CD4-positive, alpha-beta T cell treated with Interleukin-15 for 1 hour (primary cell): ENCODE measurements around the gene BANK1.

Experiments used
- DNase-seq: peaks from one replicate; pipeline ENCODE4 v3.0.0-alpha.2; 2020

Gene BANK1, protein sequence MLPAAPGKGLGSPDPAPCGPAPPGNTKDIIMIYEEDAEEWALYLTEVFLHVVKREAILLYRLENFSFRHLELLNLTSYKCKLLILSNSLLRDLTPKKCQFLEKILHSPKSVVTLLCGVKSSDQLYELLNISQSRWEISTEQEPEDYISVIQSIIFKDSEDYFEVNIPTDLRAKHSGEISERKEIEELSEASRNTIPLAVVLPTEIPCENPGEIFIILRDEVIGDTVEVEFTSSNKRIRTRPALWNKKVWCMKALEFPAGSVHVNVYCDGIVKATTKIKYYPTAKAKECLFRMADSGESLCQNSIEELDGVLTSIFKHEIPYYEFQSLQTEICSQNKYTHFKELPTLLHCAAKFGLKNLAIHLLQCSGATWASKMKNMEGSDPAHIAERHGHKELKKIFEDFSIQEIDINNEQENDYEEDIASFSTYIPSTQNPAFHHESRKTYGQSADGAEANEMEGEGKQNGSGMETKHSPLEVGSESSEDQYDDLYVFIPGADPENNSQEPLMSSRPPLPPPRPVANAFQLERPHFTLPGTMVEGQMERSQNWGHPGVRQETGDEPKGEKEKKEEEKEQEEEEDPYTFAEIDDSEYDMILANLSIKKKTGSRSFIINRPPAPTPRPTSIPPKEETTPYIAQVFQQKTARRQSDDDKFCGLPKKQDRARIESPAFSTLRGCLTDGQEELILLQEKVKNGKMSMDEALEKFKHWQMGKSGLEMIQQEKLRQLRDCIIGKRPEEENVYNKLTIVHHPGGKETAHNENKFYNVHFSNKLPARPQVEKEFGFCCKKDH

DNA sequence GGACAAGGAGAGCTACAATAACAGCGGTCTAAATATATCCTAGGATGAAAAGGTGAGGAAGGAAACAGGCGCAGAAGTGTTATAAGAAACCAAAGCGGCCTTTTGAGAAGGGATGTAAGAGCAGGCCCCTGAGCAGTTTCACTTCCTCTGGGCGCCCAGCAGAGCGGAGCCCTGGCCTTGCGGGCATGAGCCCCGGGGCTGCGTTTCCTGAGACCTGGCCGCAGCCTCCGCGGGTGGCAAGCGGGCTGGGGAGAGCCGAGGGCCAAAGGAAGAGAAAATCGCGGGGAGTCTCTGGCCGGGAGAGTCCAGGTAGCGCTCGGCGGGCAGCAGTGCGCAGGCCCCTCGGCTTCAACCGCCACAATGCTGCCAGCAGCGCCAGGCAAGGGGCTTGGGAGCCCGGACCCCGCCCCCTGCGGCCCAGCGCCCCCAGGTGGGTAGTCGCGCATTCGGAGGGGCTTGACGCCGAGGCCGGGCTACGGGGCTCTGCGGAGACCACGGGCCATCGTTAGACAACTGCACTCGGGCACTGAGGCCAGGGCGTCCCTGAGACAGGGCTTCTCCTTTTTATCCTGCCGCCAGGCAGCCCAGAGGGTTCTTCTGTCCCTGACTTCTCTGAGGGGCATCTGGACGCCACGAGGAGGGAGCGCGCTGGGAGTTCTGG lies at the start of gene BANK1:
Gene BANK1, plus strand, starts transcription at position 210 of the 661 bp plus-strand sequence. Its CDS starts 151 bp downstream, at position 361.
- DNase-seq, result peak; percentile 82

DNA sequence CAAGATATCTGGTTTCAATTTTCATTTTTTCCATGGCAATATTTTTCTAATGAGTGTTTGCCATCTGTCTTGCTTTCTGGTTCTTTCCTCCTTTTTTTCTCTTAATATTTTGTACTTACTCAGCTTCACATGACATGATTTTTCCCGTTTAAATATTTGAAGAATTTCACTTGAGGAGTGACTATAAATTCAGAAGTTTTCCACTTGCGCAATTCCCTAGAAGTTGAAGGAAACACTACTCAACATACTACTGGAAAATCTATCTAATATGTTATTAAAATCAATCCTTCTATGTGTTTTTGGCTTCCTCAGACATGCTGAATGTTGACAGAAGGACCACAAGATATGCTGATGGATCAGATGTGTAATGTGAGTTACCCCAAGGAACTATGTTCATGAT lies 36.8 kb upstream of the BANK1 start:
- DNase-seq, result no peak

DNA sequence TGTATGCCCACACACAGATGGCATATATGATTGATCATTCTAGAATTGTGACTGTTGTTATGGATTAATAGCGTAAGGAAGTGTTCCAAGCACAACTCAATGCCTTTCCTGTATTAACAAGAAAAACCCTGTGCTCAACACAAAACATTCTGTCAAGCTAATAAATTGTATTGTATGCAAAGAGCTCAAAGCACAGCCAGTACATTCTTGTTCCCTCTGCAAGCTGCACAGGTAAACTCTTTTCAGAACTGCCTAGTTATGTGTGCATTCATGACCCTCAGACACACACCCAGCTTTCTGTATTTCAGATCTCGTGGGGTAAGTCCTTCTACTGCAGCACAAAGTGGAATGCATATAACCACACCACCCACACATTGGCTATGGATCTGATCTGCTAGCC lies 34.3 kb upstream of the BANK1 start:
- DNase-seq, result no peak

DNA sequence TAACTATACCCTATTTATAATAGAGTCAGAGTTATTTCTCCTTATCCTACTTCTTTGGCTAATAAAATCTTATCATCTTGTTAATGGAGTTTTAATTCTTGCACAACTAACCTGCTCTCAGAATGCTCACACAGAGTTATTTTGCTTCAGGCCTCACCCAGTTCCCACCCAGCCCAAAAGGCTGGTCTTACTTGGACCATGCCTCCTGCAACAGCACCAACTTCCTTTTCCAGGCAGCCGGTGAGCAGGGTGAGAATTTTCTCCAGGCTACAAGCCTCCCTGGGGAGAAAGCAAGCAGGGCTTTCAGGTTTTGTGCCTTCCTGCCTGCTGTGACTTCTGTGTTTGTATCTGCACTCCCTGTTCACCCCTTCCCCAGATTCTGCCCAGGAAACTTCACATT lies 29.1 kb upstream of the BANK1 start:
- DNase-seq, result no peak

DNA sequence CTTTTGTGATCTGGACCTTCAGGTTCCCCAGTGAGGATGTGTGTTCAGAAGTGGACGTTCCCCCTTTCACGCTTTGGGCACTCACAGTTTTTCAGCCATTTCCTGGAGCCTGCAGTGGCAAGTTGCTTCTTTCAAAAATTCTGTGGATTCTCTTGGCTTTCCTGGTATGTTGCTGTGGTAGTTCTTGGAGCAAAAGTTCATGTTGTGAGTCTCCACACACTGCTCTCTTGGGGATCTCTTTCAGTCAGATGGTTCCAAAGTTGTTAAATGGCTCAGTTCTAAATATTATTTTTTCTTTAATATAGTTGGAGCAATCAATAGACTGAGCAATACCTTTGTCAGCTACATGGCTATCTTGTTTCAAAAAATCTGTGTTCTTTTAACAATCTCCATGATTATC lies 28.5 kb upstream of the BANK1 start:
- DNase-seq, result no peak

DNA sequence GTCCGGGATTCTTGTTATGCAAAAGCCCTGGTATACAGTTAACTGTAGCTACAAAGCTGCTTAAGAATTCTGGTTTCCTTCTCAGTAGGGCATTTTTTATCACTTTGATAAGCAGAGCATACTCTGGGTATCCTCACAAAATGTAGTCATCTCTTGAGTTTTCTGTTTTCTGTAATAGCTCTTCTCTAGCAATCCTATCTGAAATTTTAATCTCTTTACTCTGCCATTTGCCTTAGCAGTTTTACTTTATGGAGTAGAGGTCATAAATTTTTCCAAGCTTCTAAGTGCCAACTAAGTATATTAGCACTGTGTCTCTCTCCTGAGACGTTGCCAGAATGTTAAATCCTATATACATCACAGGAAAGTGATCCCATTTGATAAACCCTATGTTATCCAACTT lies 28.0 kb upstream of the BANK1 start:
- no peak for DNase-seq

DNA sequence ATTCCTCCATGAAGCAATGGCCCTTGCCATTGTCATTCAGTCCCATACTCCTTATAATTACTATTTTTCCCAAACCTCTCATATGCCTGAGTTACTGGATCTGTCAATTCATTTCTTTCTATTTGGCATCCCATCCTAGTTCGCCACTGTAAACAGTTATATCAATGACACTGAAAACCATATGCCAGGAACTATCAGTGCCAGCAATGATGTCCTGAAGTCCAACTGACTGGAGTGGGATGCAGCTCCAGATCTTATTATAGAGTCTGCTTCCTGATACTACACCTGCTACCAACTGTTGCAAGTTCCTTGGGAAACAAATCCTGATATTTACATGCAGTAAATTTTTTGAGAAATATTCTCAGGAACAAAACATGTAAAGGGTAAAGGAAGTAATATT lies 27.0 kb upstream of the BANK1 start:
- DNase-seq, result no peak

DNA sequence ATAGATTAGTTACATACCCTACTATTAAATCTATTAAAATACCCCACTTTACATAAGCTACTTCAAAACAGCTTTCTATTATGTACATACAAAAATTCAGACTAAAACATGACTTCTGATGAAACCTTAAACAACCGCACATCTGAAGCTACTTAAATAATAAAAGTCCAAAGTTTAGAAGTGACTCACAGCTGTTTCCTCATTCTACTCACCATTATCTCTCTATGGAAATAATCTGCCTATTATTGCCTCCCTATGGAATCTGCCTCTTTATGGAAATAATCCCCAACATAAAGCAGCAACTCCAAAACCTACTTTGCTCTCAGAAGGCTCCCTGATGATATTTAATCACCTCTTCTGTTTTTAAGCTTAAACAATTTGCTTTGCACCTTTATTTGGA lies 15.7 kb upstream of the BANK1 start:
- no peak for DNase-seq

DNA sequence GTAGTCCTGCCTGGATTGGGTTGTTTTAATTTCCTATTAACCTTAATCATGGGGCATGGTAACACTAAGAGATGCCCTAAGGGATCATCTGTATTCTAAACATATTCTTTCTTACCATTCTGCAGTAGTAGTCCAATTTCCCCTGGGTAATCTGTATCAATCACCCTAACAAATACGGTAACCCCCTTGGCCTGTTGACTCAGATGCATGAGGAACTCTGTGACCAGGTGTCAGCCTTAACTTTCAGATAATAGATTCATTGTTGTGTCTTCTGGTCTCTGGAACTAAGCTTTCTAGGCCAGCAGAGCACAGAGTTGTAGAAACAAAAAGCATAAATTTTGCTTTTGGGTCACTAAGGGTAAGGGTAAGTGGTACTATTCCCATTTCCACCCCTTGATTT lies 13.1 kb upstream of the BANK1 start:
- no peak for DNase-seq

DNA sequence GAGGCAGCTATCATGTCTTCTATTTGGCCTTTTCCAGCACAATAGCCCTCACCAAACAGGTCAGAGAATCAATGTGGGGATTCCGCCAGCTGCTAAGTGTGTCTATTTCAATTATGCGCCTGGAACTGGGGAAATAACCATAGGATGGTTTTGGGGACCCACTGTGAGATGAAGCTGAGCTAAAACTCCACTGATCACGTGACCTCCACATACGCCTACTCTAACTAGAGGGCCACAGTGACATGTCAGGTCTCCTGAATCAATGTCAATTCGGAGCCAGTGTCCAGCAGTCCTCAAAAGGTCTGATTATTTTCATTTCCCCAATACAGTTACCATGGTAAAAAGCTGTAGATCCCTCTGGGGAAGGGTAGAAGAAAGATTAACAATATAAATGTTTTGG lies 10.2 kb upstream of the BANK1 start:
- DNase-seq, result no peak

DNA sequence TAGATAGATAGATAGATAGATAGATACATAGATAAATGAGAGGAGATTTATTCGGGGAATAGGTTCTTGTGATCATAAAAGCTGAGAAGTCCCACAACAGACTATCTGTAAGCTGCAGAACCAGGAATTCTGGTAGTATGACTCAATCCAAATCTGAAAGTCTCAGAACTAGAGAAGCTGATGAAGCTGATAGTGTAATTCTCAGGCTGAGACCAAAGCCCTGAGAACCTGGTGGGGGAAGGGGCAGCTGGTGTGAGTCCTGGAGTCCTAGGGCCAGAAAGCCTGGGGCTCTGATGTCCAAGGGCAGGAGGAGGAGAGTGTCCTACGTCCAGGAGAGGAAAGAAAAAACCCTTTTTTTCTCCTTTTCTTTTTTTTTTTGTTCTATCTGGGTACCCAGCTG lies 8.0 kb upstream of the BANK1 start:
- DNase-seq, result no peak

DNA sequence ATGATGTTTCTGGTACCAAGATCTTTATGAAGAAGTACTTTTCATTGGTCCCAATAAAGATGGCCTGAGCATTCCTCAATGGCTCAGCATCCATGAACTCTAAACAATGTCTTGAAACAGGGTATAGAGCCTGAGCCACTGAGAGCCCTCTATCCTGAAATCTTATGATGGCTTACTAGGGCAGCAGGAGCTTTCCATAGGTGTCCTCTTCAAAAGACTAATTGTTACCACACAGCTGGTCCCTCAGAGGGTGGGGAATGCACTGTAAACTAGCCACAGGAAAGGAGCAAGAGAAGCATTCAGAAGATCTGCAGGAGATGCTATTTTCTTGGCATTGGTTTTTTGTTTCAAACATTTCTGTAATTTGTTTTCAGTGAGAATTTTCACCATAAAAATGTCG lies 5.6 kb upstream of the BANK1 start:
- no peak for DNase-seq

DNA sequence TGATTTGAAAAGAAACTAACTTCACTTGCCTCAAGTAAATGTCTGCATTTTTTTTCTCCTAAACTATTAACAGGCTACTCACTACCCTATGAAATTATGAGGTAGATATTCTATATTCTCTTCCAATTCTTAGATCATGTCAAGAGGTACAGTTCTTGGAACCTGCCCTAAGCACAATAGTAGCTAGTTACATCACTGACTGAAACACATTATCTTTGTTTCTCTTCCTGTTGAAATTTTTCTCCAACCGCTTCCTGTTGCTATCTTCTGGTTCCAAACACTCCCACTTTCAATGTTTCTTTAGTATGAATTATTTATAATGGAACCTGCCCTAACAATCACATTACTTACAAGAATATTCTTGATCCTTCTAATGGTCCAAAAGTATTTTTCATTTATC lies 5.0 kb upstream of the BANK1 start:
- DNase-seq, result no peak

DNA sequence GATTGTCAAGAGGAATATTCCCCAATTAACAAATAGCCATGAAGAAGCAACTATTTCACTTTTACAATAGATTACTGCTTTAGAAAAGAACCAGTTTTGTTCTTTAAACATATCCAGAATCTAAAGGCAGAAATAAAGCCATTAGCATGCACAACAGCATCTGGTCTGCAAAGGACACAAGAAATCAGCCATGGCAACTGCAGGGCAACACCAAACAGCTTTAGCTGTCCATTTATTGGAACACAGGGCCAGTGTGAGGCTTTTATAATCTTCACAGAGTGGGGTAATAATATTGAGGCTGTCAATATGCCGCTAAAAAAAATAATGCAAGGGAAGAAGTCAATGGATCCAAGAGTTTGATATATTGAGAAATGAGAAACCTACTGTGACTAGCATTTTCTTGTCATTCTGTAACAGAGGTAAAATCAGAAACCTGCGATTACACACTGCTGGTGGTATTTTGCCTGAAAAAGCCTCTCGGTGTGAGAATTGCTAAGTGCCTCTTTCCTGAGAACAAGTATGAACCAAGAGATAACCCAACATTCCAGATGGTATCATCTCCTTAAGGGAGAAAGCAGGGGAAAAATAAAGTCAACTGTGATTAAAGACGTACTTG lies 2.7 kb upstream of the BANK1 start:
- no peak for DNase-seq

DNA sequence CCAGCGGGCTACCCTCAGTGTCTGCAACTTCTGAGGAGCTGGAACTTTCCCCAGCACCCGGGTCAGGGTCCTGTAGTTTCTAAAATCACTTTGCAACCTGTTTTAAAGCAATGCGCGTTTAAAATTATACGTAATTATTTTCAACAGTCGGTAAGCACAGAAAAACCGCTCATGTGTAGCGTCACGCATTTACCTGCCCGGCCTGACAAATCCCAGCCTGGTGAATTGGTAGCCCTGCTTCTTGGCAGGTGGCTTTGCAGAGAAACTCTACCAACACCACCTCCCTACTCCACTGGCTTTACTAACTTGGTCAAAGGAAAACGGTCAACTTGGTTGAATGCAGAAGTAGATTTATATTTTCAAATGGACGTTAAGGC lies 640 bp downstream of the BANK1 start:
- DNase-seq, result peak; percentile 21

DNA sequence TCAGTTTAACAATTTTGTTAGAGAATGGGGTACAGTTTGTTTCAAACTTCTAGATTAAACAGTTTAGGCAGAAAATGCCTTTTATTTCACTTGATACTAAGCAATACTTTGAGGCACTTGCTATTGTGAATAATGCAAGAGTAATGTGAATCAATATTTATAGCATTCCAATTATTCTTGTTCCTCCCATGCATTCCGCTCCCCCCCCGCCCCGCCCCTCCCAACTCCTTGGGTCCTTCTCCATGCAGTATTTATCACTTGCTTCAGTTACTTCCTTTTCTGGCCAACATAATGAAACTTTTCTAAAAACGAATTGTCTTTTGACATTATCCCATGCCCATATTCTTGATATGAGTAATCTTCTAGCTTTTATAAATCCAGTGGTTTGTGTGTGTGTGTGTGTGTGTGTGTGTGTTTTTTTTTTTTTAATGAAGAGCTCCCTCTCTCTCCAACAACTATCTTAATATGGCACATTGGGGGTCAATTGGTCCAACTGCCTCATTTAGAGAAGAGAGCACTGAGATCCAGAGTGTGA lies 1.6 kb downstream of the BANK1 start:
- no peak for DNase-seq

DNA sequence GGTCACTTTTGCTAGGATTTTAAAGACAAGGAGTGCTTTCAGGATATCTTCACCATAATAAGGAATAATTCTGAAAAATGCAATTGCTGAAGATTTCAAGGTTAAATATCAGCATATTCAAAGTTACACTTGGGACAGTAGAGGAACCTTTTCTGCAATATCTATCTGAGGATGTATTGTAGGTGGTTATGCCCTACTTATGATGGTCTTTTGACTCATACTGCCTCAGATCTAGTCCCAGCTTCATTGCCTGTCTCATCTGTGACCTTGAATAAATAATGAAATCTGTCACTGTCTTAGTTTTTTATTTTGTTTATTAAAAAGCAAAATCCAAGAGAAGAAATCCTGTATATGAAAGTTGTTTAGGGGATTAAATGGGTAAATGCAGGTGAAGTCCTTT lies 2.9 kb downstream of the BANK1 start:
- no peak for DNase-seq

DNA sequence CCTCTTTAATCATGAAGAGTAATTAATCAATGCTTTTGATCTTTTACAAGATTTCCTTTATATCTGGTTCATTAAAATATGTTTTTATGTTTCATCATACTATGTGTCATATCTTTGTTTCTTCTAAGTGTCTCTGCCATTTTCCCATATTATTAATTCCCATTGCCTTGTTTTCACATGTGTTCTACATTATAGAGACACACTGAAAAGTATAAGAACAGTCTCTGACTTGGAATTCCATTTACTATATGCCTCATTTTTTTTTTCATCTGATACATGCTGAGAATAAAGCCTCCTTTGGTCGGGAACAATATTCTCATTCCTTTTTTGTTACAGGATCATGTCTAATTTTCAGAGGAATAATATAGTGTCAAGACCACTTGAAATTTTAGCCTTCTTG lies 4.3 kb downstream of the BANK1 start:
- DNase-seq, result no peak

DNA sequence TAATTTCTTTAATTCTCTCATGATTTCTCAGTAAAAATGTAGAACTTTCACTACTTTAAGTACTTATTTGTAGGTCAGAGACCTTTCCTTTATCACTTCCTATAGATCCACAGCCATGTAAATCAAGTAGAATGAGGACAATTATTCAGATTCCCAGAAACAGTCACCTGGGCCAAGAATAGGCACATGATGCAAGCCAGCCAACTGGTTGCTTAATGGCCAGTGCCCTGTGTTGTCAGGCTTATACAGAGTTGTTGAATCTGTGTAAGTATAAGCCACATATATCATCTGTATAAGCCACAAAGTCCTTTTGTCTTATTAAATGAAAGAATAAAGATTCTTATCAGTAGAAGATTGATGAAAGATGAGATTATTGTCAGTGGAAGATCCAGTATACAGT lies 5.2 kb downstream of the BANK1 start:
- DNase-seq, result no peak

DNA sequence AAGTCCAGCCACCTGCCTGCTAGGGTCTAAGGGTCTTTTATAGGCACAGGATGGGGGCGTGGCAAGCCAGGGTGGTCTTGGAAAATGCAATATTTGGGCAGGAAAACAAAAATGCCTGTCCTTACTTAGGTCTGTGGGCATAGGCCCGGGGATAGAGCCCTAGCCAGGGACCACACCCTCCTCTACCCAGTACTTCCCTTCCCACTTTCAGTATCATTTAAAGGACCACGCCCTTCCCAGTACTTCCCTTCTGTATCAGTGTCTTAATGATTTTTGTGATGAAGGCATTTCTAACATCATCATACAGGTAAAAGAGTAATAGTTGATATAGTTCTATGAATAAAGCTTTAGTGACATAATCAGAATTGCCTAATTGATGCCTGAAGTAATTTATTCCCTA lies 11.4 kb downstream of the BANK1 start:
- peak; percentile 37 for DNase-seq

DNA sequence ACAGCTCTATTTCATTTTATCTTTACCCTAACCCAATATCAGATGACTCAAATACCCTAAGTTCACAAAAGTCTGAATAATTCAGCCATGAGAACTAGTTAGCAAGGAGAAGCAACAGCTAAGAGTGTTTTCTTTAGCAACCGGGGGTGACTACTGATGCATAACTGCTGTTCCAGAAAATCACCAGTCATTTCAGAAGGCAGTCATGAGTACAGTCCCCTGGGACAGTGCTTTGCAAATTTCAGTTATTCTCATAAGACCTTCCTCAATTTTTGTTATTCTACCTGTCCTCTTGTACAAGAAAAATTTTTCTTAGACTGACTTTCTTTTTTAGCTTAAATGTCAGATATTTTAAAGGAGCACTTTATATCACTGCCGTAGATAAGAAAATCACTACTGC lies 16.4 kb downstream of the BANK1 start:
- peak; percentile 67 for DNase-seq

DNA sequence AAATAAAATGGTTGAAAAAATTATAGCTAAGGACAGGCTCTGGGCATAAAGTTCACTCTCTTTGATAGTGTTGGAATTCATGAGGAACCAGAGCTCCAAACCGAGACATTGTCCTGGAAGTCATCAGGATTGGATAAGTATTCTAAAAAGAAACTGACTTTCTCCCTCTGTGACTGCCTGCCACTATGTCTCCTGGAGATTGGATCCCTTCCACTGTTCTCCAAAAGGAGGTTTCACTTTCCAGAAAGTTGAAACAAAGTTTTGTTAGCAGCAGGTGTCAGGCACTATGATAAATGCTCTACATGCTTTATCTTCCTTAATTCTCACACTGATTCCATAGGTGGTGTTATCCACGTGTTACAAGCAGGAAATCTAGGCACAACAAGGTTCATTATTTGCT lies 16.8 kb downstream of the BANK1 start:
- no peak for DNase-seq

DNA sequence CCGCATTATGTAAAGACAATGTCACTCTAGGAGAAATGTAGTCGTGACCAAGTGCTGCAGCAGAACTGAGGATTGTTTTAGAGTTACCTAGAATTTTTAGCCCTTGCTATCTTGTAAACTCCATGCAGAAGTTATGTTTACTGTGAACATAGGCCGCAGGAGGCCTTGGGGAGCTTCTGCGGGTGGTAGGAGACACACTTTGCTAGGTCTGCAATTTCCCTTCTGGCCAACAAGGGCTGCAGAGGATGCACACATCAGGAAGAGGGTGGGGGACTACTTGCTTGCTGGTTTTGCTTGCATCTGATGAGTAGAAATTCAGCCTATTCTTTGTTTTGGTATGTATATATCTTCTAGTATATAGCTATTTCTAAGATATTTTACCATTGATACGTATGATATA lies 23.1 kb downstream of the BANK1 start:
- DNase-seq, result peak; percentile 65
